Astrocyte of the cerebellum (primary cell): Measurements from ENCODE around the gene TMEM219.
"Not testable (repeated sequence)": the region's sequence is repeated elsewhere in the genome, so short reads cannot be mapped to it uniquely, and the experiment has no call there.

Experiments
- DNase-seq: peaks from one replicate; pipeline ENCODE4 v3.0.0-alpha.2; 2011; ENCODE audit warnings: low read depth
- H3K4me3 ChIP-seq: 2 replicates; pipeline ENCODE4 v1.5.1; 2011; ENCODE audit warnings: mild to moderate bottlenecking, low read depth, low read length, moderate library complexity
- CTCF ChIP-seq: IDR thresholded peaks from 2 replicates; pipeline ENCODE4 v1.5.1; 2012; ENCODE audit warnings: low read length, low read depth, moderate library complexity, mild to moderate bottlenecking; ENCODE audit errors: missing control alignments
- in situ Hi-C: cut with HindIII; loops from 2 replicates; pipeline ENCODE4 v1.10.0; 2017; ENCODE audit warnings: low sequenced_read_pairs

The TMEM219 gene

GRCh38 chr16:30016555-30017276, 54.8 kb downstream of the TMEM219 start:
- no peak for TF ChIP-seq CTCF

GRCh38 chr16:30017277-30017656, 55.4 kb downstream of the TMEM219 start:
- no peak for TF ChIP-seq CTCF
- in situ Hi-C loops: no loop called here

More at GRCh38 chr16:30016555-30017276, 54.8 kb downstream of the TMEM219 start:
- no peak for DNase-seq
- no peak overlapping the region for H3K4me3 ChIP-seq
- in situ Hi-C loops: no loop called here

GRCh38 chr16:30017937-30018336, 56.1 kb downstream of the TMEM219 start:
- DNase-seq, in situ Hi-C loops, H3K4me3 ChIP-seq: not testable (repeated sequence)

More at GRCh38 chr16:30017277-30017656, 55.4 kb downstream of the TMEM219 start:
- no peak overlapping the region for H3K4me3 ChIP-seq
- DNase-seq: no peak

GRCh38 chr16:30018731-30019158, 56.9 kb downstream of the TMEM219 start:
- no peak overlapping the region for H3K4me3 ChIP-seq
- no peak for DNase-seq
- in situ Hi-C loops: no loop called here
- TF ChIP-seq CTCF: no peak
